Activated T-helper 1 cell treated with anti-CD3 and anti-CD28 coated beads, Interleukin-12 subunit alpha, Interleukin-12 subunit beta, Interleukin-2, Interleukin-4 antibody, amounts not matched to agents 30 ng/mL and 10 ng/mL and 1 ng/mL, durations not matched to agents 14 hours and 24 hours and 36 hours (primary cell): ENCODE measurements around the gene KCNQ1. TPM values are rescaled to one million over a fixed set of nuclear protein-coding genes. Genes with fewer than 3 reads are reported as not detected.

Experiments
- DNase-seq: peaks from one replicate; pipeline ENCODE4 v3.0.0; 2021; ENCODE audit warnings: low spot score
- H3K27ac Mint-ChIP-seq: one replicate; pipeline ENCODE4 v1.8.0; 2021; ENCODE audit warnings: mild to moderate bottlenecking, mixed read lengths
- H3K27me3 Mint-ChIP-seq: one replicate; pipeline ENCODE4 v1.8.0; 2022; ENCODE audit warnings: mild to moderate bottlenecking, moderate library complexity, mixed read lengths; ENCODE audit not compliant: insufficient read depth
- H3K36me3 Mint-ChIP-seq: one replicate; pipeline ENCODE4 v1.8.0; 2021; ENCODE audit warnings: low read depth, mixed read lengths
- H3K4me1 Mint-ChIP-seq: one replicate; pipeline ENCODE4 v1.8.0; 2021; ENCODE audit warnings: low read depth, mixed read lengths
- H3K4me3 Mint-ChIP-seq: one replicate; pipeline ENCODE4 v1.8.0; 2021; ENCODE audit warnings: mild to moderate bottlenecking, moderate library complexity, mixed read lengths
- H3K9me3 Mint-ChIP-seq: one replicate; pipeline ENCODE4 v1.8.0; 2021; ENCODE audit warnings: mixed read lengths
- intact Hi-C: fragments of 100-400 bp; cut with micrococcal nuclease; formaldehyde crosslinking; loops from one replicate; pipeline ENCODE4 v1.15.1; 2024
- total RNA-seq: library from RNA; stranded (reverse); gene quantifications from 2 replicates; pipeline ENCODE4 v1.2.3, GENCODE V29; 2022

Gene KCNQ1
- total RNA-seq, 1 donor from 2014 or later = 6.4 TPM

DNA sequence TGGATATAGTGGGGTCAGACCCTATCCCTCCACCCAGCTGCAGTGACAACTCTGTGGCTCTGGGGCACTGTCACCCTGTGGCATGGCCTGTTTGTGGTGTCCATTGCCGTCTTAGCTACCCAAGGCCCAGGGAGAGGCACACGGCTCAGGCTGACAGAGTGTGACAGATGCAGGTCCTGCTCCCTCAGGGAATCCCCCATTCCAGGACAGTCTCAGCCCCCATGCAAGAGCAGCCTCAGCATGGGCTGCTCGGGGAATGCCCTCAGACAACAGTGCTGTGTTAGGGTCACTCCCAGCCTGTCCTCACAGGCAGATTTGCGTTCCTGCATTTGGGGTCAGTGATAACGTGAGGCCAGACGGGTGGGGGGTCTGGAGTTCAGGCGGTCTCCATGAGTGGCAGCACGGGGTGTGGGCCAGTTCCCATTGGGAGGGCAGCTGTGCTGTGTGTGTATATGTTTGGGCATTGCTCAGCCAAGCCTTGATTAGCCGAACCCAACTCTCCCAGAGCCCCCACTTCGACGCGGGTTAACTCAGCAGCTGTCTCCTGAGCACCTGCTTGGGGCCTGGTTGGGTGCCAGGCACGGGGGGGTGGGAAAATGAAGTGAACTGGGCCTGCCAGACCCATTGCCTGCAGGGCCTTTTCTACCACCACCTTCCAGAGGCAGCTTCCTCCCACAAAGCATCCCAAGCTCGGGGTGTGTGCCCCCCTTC is 260.2 kb downstream of the KCNQ1 start:
- Mint-ChIP-seq H3K27ac (no peak overlapping the region), H3K4me3 (no peak overlapping the region)
- intact Hi-C loops = no loop called here

DNA sequence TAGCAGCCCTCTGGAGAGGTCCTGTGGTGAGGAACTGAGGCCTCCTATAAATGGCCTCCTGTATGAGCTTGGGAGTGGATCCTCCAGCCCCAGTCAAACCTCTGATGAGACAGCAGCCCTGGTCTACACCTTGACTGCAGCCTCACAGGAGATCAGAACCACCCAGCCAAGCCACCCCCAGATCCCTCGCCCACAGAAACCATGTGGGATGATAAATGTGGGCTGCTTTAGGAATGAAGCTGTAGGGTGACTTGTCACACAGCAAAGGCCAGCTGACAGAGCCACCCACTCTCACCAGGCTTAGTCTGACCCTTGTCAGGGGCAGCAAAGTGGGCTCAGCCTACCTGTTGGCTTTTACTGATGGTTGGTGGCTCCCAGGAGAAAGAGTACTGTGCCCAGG is 261.5 kb downstream of the KCNQ1 start:
- intact Hi-C loops = no loop called here
- Mint-ChIP-seq H3K27me3 (no peaks in the 10 kb centered on the region), H3K9me3 (peaks cover 22% of the 10 kb centered on the region), H3K4me3 (no peak overlapping the region), H3K36me3 (peaks cover 3% of the 10 kb centered on the region), H3K27ac (no peak overlapping the region), H3K4me1 (no peaks in the 10 kb centered on the region)
- DNase-seq = no peak

More for the DNA sequence above, 260.2 kb downstream of the KCNQ1 start:
- H3K4me1 Mint-ChIP-seq = no peaks in the 10 kb centered on the region
- no peak for DNase-seq
- H3K36me3 Mint-ChIP-seq = peaks cover 3% of the 10 kb centered on the region
- peaks cover 14% of the 10 kb centered on the region for H3K9me3 Mint-ChIP-seq
- no peaks in the 10 kb centered on the region for H3K27me3 Mint-ChIP-seq

DNA sequence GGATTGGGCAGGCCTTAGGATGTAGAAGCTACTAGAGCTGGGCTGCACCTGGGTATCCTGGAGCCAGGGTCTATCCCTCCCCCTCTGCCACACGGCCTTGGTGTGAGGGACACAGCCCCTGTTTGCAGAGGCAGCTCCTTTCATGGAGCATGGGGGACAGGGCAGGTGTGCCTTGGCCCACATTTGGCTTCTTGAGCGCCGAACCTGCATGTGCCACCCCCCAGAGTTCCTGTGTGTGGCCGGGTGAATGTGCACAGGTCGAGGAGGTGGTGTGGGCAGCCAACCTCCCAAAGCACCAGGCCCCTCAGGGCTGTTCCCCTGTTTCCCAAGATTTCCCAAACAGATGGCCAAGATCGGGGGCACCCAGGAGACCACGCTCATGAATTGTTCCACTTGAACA is 262.9 kb downstream of the KCNQ1 start:
- no peaks in the 10 kb centered on the region for H3K27me3 Mint-ChIP-seq
- no peak overlapping the region for H3K4me3 Mint-ChIP-seq
- no peak overlapping the region for H3K27ac Mint-ChIP-seq
- no peaks in the 10 kb centered on the region for H3K4me1 Mint-ChIP-seq
- intact Hi-C loops = no loop called here
- DNase-seq = no peak
- H3K36me3 Mint-ChIP-seq = peaks cover 3% of the 10 kb centered on the region
- peaks cover 22% of the 10 kb centered on the region for H3K9me3 Mint-ChIP-seq

DNA sequence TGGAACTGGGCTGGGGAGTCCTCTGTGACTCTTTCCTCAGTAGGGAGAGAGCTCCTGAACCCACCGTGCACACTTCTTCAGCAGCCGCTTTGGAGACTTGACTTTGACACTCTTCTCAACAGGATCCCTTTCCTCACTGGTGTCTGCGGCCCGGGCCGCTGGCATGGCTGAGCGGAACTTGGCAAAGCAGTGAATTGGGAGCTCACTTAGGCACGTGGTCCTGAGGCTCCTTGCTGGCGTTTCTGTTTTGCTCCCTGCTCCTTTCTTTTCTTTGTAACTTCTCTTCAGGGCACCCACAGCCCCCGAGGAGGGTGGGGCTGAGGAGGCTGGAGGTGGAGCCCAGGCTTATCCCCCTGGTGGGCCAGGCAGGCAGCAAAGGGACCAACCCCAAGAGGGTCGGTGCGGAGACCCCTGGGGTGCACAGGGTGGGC is 263.4 kb downstream of the KCNQ1 start:
- Mint-ChIP-seq H3K4me3 (no peak overlapping the region), H3K27ac (no peak overlapping the region), H3K4me1 (no peaks in the 10 kb centered on the region), H3K27me3 (no peaks in the 10 kb centered on the region), H3K9me3 (peaks cover 22% of the 10 kb centered on the region), H3K36me3 (peaks cover 3% of the 10 kb centered on the region)
- intact Hi-C loops = no loop called here
- DNase-seq = no peak

DNA sequence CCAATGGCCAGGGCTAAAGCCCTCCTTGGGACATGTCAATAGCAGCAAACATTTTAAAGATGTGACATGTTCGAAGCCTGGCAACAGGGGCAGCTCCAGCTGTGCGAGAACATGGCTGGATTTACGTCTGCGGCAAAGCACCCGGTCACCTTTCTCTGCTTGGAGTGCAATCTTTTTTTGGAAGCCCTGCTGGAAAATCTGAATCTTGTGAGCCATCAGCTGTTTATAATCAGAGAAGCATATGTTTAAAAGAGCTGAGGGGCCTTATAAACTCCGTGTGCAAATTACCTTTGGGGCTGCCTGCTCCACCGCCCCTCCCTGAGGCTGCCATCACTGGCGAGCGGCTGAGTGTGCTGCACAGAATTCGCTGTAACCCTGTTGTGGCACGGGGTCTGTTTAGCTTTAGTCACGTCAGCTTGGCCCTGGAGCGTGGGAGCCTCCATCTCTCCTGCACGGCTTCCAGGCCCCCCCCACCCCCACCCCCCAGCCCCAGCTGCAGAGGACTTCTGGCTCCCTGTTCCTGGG is 264.0 kb downstream of the KCNQ1 start:
- DNase-seq = no peak
- intact Hi-C loops = no loop called here
- no peak overlapping the region for H3K4me3 Mint-ChIP-seq
- H3K27me3 Mint-ChIP-seq = no peaks in the 10 kb centered on the region
- H3K9me3 Mint-ChIP-seq = peaks cover 22% of the 10 kb centered on the region
- H3K4me1 Mint-ChIP-seq = no peaks in the 10 kb centered on the region
- peaks cover 3% of the 10 kb centered on the region for H3K36me3 Mint-ChIP-seq
- H3K27ac Mint-ChIP-seq = no peak overlapping the region

DNA sequence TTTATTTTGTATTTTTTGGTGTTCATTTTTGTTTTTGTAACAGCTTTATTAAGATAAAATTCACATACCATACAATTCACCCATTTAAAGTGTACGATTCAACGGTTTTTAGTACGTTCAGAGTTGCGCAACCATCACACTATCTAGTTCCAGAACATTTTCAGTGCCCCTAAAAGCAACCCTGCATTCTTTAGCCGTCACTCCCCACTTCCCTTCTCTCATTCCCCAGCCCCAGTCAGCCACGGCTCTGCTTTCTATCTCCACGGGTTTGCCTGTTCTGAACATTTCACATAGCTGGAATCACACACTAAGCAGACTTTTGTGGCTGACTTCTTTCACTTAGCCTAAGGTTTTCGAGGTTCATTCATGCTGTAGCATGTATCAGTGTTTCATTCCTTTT is 264.6 kb downstream of the KCNQ1 start:
- no peaks in the 10 kb centered on the region for H3K27me3 Mint-ChIP-seq
- peaks cover 22% of the 10 kb centered on the region for H3K9me3 Mint-ChIP-seq
- no peak overlapping the region for H3K27ac Mint-ChIP-seq
- intact Hi-C loops = no loop called here
- no peaks in the 10 kb centered on the region for H3K4me1 Mint-ChIP-seq
- H3K36me3 Mint-ChIP-seq = peaks cover 3% of the 10 kb centered on the region
- no peak overlapping the region for H3K4me3 Mint-ChIP-seq
- DNase-seq = no peak

DNA sequence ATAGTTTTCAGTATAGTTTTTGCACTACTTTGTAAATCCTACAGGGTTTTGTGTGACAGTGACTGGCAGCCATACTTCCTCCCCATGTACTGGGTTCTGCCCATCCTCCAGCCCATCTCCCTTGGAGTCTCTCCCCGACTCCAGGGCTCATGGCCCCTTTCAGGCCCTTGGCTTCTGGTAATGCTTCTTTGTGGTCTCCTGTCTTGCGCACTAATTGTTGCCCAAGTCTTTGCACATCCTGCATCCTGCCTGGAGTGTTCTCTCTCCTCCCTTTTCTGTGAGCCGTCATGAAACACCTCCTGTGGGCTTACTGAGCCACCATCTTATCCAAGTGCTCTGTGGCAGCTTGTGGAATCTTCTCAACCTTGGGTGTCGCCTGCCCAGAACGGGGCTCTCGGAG is 266.4 kb downstream of the KCNQ1 start:
- no peak for DNase-seq
- Mint-ChIP-seq H3K9me3 (peaks cover 15% of the 10 kb centered on the region), H3K4me1 (no peaks in the 10 kb centered on the region), H3K36me3 (no peaks in the 10 kb centered on the region), H3K27me3 (no peaks in the 10 kb centered on the region), H3K27ac (no peak overlapping the region), H3K4me3 (no peak overlapping the region)
- intact Hi-C loops = no loop called here

DNA sequence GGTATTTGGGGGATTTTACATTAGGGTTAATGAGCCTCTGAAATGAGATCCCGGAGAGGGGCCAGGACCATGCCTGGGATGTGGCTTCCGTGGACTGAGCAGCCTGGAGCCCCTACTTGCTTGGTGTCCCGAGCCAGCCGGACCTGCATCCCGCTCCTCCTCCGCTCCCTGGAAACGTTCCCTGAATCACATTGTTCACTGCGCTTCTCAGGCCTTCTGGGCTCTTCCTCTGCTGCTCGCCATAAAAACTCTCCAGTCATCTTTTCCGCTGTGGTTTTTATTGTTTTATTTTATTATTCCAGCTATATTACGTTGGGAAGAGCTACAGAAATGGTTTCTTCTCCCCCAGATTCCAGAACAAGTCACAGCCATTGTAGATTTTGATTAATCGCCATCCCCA is 268.3 kb downstream of the KCNQ1 start:
- Mint-ChIP-seq H3K4me3 (no peak overlapping the region), H3K4me1 (no peaks in the 10 kb centered on the region), H3K27ac (no peak overlapping the region), H3K27me3 (no peaks in the 10 kb centered on the region), H3K36me3 (no peaks in the 10 kb centered on the region), H3K9me3 (peaks cover 14% of the 10 kb centered on the region)
- no peak for DNase-seq
- intact Hi-C loops = no loop called here

DNA sequence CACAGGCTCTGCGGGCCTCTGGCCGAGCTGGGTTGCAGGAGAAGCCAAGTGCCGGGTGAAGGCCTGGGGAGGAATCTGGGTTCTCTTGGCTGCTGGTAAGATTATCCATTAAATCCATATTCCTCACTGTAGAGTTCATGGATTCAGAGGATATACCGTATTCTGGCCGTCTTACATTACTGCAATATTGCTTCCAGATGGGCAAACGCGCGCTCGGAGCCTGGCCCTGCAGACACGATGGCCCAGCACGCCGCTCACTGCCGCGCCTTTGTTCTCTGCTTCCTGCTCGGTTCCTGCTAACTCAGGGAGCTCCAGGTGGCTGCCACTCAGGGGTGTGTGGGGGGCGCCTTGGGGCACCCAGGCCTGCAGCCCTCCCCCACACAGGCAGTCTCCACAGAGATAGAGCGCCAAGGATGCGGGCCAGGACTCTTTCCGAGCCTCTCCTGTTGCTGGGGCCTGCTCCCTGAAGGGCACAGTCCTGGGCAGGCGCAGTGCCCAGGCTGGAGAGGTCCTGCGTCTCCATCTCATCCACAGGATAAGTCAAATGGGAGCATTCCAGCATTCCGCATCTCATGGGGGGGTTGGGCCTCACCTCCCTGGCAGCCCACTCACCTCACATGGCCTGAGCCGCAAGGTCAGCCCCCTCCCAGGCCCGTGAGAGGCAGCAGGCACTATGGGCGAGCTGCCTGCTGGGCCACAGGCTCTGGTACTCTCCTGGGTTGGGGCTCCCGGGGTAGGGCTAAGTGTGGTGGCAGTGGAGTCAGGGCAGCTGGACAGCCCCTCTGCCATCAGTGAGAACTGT is 269.1 kb downstream of the KCNQ1 start:
- H3K9me3 Mint-ChIP-seq = peaks cover 14% of the 10 kb centered on the region
- H3K4me1 Mint-ChIP-seq = no peaks in the 10 kb centered on the region
- no peaks in the 10 kb centered on the region for H3K27me3 Mint-ChIP-seq
- intact Hi-C loops = no loop called here
- H3K4me3 Mint-ChIP-seq = no peak overlapping the region
- H3K36me3 Mint-ChIP-seq = no peaks in the 10 kb centered on the region
- no peak for DNase-seq
- no peak overlapping the region for H3K27ac Mint-ChIP-seq

DNA sequence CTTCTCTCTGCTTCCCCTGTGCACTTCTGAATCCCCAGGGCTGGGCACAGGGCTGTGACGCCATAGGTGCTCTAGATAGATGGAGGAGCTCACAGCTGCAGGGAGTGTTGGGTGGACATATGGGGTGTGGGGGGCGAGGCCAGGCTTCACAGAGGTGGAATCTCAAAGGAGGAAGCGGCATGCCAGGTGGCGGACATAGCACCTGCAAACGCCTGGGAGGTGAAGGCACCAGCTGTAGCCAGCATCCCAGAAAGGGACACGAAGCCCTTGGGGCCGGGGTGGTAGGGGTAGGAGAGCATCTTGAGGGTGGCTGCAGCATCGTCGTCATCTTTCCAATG is 269.6 kb downstream of the KCNQ1 start:
- Mint-ChIP-seq H3K4me1 (no peaks in the 10 kb centered on the region), H3K36me3 (no peaks in the 10 kb centered on the region), H3K9me3 (peaks cover 14% of the 10 kb centered on the region), H3K4me3 (no peak overlapping the region), H3K27ac (no peak overlapping the region), H3K27me3 (no peaks in the 10 kb centered on the region)
- intact Hi-C loops = no loop called here
- no peak for DNase-seq

DNA sequence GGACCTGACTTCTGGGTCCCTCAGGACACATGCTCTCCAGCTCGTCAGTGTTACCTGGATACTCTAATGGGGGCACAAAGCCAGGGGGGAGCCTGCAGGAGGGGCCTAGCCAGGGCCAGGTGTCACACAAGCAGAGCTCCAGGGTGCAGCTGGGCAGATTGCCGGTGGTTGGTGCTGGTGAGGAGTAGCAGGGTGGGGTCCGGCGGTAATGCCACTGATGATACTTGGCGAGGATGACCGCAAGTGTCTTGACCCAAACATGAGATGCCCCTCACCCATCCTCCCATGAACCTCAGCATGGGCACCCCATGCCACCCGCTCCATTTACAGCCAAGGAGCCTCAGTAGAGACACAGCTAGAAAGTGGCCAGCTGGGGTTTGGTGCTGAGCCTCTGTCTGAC is 270.1 kb downstream of the KCNQ1 start:
- DNase-seq = no peak
- no peaks in the 10 kb centered on the region for H3K36me3 Mint-ChIP-seq
- peaks cover 10% of the 10 kb centered on the region for H3K9me3 Mint-ChIP-seq
- intact Hi-C loops = no loop called here
- H3K4me3 Mint-ChIP-seq = no peak overlapping the region
- H3K4me1 Mint-ChIP-seq = no peaks in the 10 kb centered on the region
- no peaks in the 10 kb centered on the region for H3K27me3 Mint-ChIP-seq
- H3K27ac Mint-ChIP-seq = no peak overlapping the region

DNA sequence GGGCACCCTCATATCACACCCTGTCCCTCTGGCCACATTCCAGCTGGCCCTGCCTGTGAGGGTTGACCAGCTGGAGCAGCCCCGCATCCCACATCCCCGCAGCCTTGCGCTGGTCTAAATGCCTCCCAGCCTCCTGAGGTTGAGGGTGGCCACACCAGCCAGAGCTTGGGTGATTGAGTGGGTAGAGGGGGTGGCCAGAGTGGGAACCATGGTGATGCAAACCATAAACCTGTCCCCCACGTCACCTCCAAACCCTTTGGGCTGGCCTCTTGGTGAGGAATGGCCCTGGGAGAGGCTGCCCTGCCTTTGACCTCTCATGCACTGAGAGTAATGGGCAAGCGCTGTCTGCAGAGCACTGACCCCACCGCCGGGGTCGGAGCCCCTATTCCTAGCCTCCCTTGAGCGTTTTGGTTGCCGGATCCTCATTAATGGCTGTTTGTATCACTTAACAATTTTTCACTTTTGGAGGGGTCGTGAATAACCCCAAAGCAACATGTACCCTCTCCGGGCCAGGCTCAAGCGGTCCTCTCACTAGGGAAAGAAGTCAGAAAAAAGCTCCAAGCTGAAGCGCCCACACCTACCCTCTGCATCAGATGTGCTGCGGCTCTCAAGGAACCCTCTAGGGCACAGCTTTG is 271.0 kb downstream of the KCNQ1 start:
- intact Hi-C loops = no loop called here
- Mint-ChIP-seq H3K27me3 (no peaks in the 10 kb centered on the region), H3K9me3 (peaks cover under 1% of the 10 kb centered on the region), H3K4me1 (no peaks in the 10 kb centered on the region), H3K4me3 (no peak overlapping the region), H3K27ac (no peak overlapping the region), H3K36me3 (no peaks in the 10 kb centered on the region)
- DNase-seq = no peak
